GM10266 (cell line): Measurements from ENCODE around the gene SERPINA4.

Experiments
- DNase-seq: peaks from one replicate; pipeline ENCODE4 v3.0.0; 2012; ENCODE audit errors: extremely low spot score
- CTCF ChIP-seq: IDR thresholded peaks from 2 replicates; pipeline ENCODE4 v1.5.1; 2012; ENCODE audit warnings: mild to moderate bottlenecking, low read depth; ENCODE audit not compliant: control insufficient read depth, insufficient read depth; ENCODE audit errors: missing control alignments

The SERPINA4 gene

GRCh38 chr14:94548131-94548998 is 12.9 kb upstream of the SERPINA4 start:
- TF ChIP-seq CTCF: no peak

GRCh38 chr14:94548999-94549985 is 11.9 kb upstream of the SERPINA4 start:
- peak; percentile 95 for TF ChIP-seq CTCF
- peak; percentile 51 for DNase-seq

More at GRCh38 chr14:94548131-94548998, 12.9 kb upstream of the SERPINA4 start:
- DNase-seq: no peak

- DNase-seq: no peak
- TF ChIP-seq CTCF: no peak
Measured at GRCh38 chr14:94550041-94550440, 11.2 kb upstream of the SERPINA4 start.

GRCh38 chr14:94555991-94556390 is 5.3 kb upstream of the SERPINA4 start:
- no peak for TF ChIP-seq CTCF
- DNase-seq: no peak

GRCh38 chr14:94557327-94557726 is 3.9 kb upstream of the SERPINA4 start:
- no peak for TF ChIP-seq CTCF
- no peak for DNase-seq

GRCh38 chr14:94558842-94559241 is 2.4 kb upstream of the SERPINA4 start:
- no peak for DNase-seq
- TF ChIP-seq CTCF: no peak
